Measurements from ENCODE around the gene TRANK1.

Gene TRANK1

GRCh38 chr3:36988356-36988755 lies 43.5 kb upstream of the TRANK1 start:
- no peak overlapping the region for H2AK5ac ChIP-seq (ENCODE audit: low read length, severe bottlenecking)
- H3K4ac ChIP-seq (ENCODE audit: low read depth in 1 of 2, low read length in 2 of 2) = no peak overlapping the region
- H2BK12ac ChIP-seq (ENCODE audit: low read length in 2 of 2) = no peak overlapping the region
- H2BK120ac ChIP-seq (ENCODE audit: low read depth, low read length) = peak overlapping the region; percentile 19
- H3K4me3 ChIP-seq (ENCODE audit: insufficient read depth in 1 of 2, low read depth in 1 of 2, low read length in 2 of 2) = no peak overlapping the region
- H2BK15ac ChIP-seq (ENCODE audit: low read depth, poor library complexity, severe bottlenecking) = no peak overlapping the region
- no peak overlapping the region for H3K14ac ChIP-seq (ENCODE audit: low read length in 2 of 2)
- no peak overlapping the region for H3K27ac ChIP-seq (ENCODE audit: low read length, poor library complexity, severe bottlenecking)
- H3K9ac ChIP-seq (ENCODE audit: low read length) = no peak overlapping the region
- no peaks in the 10 kb centered on the region for H3K27me3 ChIP-seq (ENCODE audit: control insufficient read depth in 1 of 2, insufficient read depth in 1 of 2, low read length in 2 of 2)
- H4K91ac ChIP-seq (ENCODE audit: low read length) = no peak overlapping the region
- no peak overlapping the region for H4K8ac ChIP-seq (ENCODE audit: low read length)
- H3K9me3 ChIP-seq (ENCODE audit: control insufficient read depth, low read length) = no peaks in the 10 kb centered on the region
- H3K79me1 ChIP-seq (replicated peaks; ENCODE audit: low read length, poor library complexity, severe bottlenecking) = peaks cover 9% of the 10 kb centered on the region
- H3K23ac ChIP-seq (ENCODE audit: low read length in 2 of 2) = no peak overlapping the region
- no peak overlapping the region for H3K18ac ChIP-seq (ENCODE audit: low read depth in 1 of 2, low read length in 2 of 2)
- peaks cover 1% of the 10 kb centered on the region for H3K4me1 ChIP-seq (ENCODE audit: control insufficient read depth, insufficient read depth, low read depth, low read length)
- H2AFZ ChIP-seq (ENCODE audit: low read depth, low read length) = no peak overlapping the region
- peaks cover 9 to 82% of the 10 kb centered on the region in 2 experiments for H3K36me3 ChIP-seq (ENCODE audit: control insufficient read depth in 1 of 2, insufficient read depth in 2 of 2, low read depth in 1 of 2, low read length in 2 of 2)
- no peak overlapping the region for H2BK5ac ChIP-seq (ENCODE audit: low read depth, low read length, poor library complexity, severe bottlenecking)
- peak overlapping the region; percentile 6 for H3K4me2 ChIP-seq (ENCODE audit: low read length, poor library complexity, severe bottlenecking)
- WGBS = 94% methylated on average over 2 of the region's 2 CpGs
- no peak for DNase-seq

- no peak overlapping the region for H4K8ac ChIP-seq (ENCODE audit: low read length)
- H3K9me3 ChIP-seq (ENCODE audit: control insufficient read depth, low read length) = no peaks in the 10 kb centered on the region
- no peak overlapping the region for H2AK5ac ChIP-seq (ENCODE audit: low read length, severe bottlenecking)
- H3K18ac ChIP-seq (ENCODE audit: low read depth in 1 of 2, low read length in 2 of 2) = no peak overlapping the region
- H3K9ac ChIP-seq (ENCODE audit: low read length) = no peak overlapping the region
- H3K4me3 ChIP-seq (ENCODE audit: insufficient read depth in 1 of 2, low read depth in 1 of 2, low read length in 2 of 2) = no peak overlapping the region
- no peak overlapping the region for H2BK12ac ChIP-seq (ENCODE audit: low read length in 2 of 2)
- H3K4me2 ChIP-seq (ENCODE audit: low read length, poor library complexity, severe bottlenecking) = no peak overlapping the region
- no peak overlapping the region for H3K27ac ChIP-seq (ENCODE audit: low read length, poor library complexity, severe bottlenecking)
- no peak overlapping the region for H3K14ac ChIP-seq (ENCODE audit: low read length in 2 of 2)
- no peak overlapping the region for H2BK120ac ChIP-seq (ENCODE audit: low read depth, low read length)
- peaks cover 5% of the 10 kb centered on the region for H3K79me1 ChIP-seq (replicated peaks; ENCODE audit: low read length, poor library complexity, severe bottlenecking)
- no peak overlapping the region for H2BK5ac ChIP-seq (ENCODE audit: low read depth, low read length, poor library complexity, severe bottlenecking)
- no peaks in the 10 kb centered on the region for H3K27me3 ChIP-seq (ENCODE audit: control insufficient read depth in 1 of 2, insufficient read depth in 1 of 2, low read length in 2 of 2)
- H3K23ac ChIP-seq (ENCODE audit: low read length in 2 of 2) = no peak overlapping the region
- H4K91ac ChIP-seq (ENCODE audit: low read length) = no peak overlapping the region
- no peak overlapping the region for H2AFZ ChIP-seq (ENCODE audit: low read depth, low read length)
- no peak overlapping the region for H2BK15ac ChIP-seq (ENCODE audit: low read depth, poor library complexity, severe bottlenecking)
- H3K36me3 ChIP-seq (ENCODE audit: control insufficient read depth in 1 of 2, insufficient read depth in 2 of 2, low read depth in 1 of 2, low read length in 2 of 2) = peaks cover 11 to 43% of the 10 kb centered on the region in 2 experiments
- no peak overlapping the region for H3K4ac ChIP-seq (ENCODE audit: low read depth in 1 of 2, low read length in 2 of 2)
- no peak for DNase-seq
- H3K4me1 ChIP-seq (ENCODE audit: control insufficient read depth, insufficient read depth, low read depth, low read length) = no peaks in the 10 kb centered on the region
- 94% methylated on average over 4 of the region's 4 CpGs for WGBS
Observed at GRCh38 chr3:36981006-36981405, 36.2 kb upstream of the TRANK1 start.

- Histone ChIP-seq H3K23ac (ENCODE audit: low read length in 2 of 2) (no peak overlapping the region), H3K36me3 (ENCODE audit: control insufficient read depth in 1 of 2, insufficient read depth in 2 of 2, low read depth in 1 of 2, low read length in 2 of 2) (no peaks in the 10 kb centered on the region), H2BK5ac (ENCODE audit: low read depth, low read length, poor library complexity, severe bottlenecking) (no peak overlapping the region), H2AK5ac (ENCODE audit: low read length, severe bottlenecking) (no peak overlapping the region), H3K4me2 (ENCODE audit: low read length, poor library complexity, severe bottlenecking) (no peak overlapping the region), H4K91ac (ENCODE audit: low read length) (no peak overlapping the region), H2BK15ac (ENCODE audit: low read depth, poor library complexity, severe bottlenecking) (no peak overlapping the region), H3K4ac (ENCODE audit: low read depth in 1 of 2, low read length in 2 of 2) (no peak overlapping the region), H3K27me3 (ENCODE audit: control insufficient read depth in 1 of 2, insufficient read depth in 1 of 2, low read length in 2 of 2) (no peaks in the 10 kb centered on the region), H2BK120ac (ENCODE audit: low read depth, low read length) (no peak overlapping the region), H4K8ac (ENCODE audit: low read length) (no peak overlapping the region), H3K4me1 (ENCODE audit: control insufficient read depth, insufficient read depth, low read depth, low read length) (peaks cover 3% of the 10 kb centered on the region), H3K4me3 (ENCODE audit: insufficient read depth in 1 of 2, low read depth in 1 of 2, low read length in 2 of 2) (no peak overlapping the region), H3K18ac (ENCODE audit: low read depth in 1 of 2, low read length in 2 of 2) (no peak overlapping the region), H2BK12ac (ENCODE audit: low read length in 2 of 2) (no peak overlapping the region), H2AFZ (ENCODE audit: low read depth, low read length) (no peak overlapping the region), H3K14ac (ENCODE audit: low read length in 2 of 2) (no peak overlapping the region), H3K9me3 (ENCODE audit: control insufficient read depth, low read length) (no peaks in the 10 kb centered on the region), H3K9ac (ENCODE audit: low read length) (no peak overlapping the region), H3K79me1 (replicated peaks; ENCODE audit: low read length, poor library complexity, severe bottlenecking) (no peaks in the 10 kb centered on the region), H3K27ac (ENCODE audit: low read length, poor library complexity, severe bottlenecking) (no peak overlapping the region)
- WGBS = no CpG with 5 or more reads among the region's 1 CpG
- no peak for DNase-seq
Observed at GRCh38 chr3:36973139-36973538, 28.3 kb upstream of the TRANK1 start.

GRCh38 chr3:36972163-36972562 lies 27.3 kb upstream of the TRANK1 start:
- Histone ChIP-seq H2BK5ac (ENCODE audit: low read depth, low read length, poor library complexity, severe bottlenecking) (no peak overlapping the region), H4K91ac (ENCODE audit: low read length) (no peak overlapping the region), H3K4ac (ENCODE audit: low read depth in 1 of 2, low read length in 2 of 2) (no peak overlapping the region), H3K36me3 (ENCODE audit: control insufficient read depth in 1 of 2, insufficient read depth in 2 of 2, low read depth in 1 of 2, low read length in 2 of 2) (no peaks in the 10 kb centered on the region), H3K27me3 (ENCODE audit: control insufficient read depth in 1 of 2, insufficient read depth in 1 of 2, low read length in 2 of 2) (no peaks in the 10 kb centered on the region), H2BK12ac (ENCODE audit: low read length in 2 of 2) (no peak overlapping the region), H3K4me2 (ENCODE audit: low read length, poor library complexity, severe bottlenecking) (no peak overlapping the region), H3K4me1 (ENCODE audit: control insufficient read depth, insufficient read depth, low read depth, low read length) (peaks cover 3% of the 10 kb centered on the region), H3K9me3 (ENCODE audit: control insufficient read depth, low read length) (no peaks in the 10 kb centered on the region), H3K79me1 (replicated peaks; ENCODE audit: low read length, poor library complexity, severe bottlenecking) (no peaks in the 10 kb centered on the region), H3K14ac (ENCODE audit: low read length in 2 of 2) (no peak overlapping the region), H3K23ac (ENCODE audit: low read length in 2 of 2) (no peak overlapping the region), H3K4me3 (ENCODE audit: insufficient read depth in 1 of 2, low read depth in 1 of 2, low read length in 2 of 2) (no peak overlapping the region), H4K8ac (ENCODE audit: low read length) (no peak overlapping the region), H3K27ac (ENCODE audit: low read length, poor library complexity, severe bottlenecking) (no peak overlapping the region), H2AFZ (ENCODE audit: low read depth, low read length) (no peak overlapping the region), H2AK5ac (ENCODE audit: low read length, severe bottlenecking) (no peak overlapping the region), H2BK15ac (ENCODE audit: low read depth, poor library complexity, severe bottlenecking) (no peak overlapping the region), H2BK120ac (ENCODE audit: low read depth, low read length) (no peak overlapping the region), H3K18ac (ENCODE audit: low read depth in 1 of 2, low read length in 2 of 2) (no peak overlapping the region), H3K9ac (ENCODE audit: low read length) (no peak overlapping the region)
- no peak for DNase-seq
- WGBS = 100% methylated on average over 1 of the region's 2 CpGs
